IPS DF 6.9 (cell line): Measurements from ENCODE around the gene ACADL.
A peak's percentile ranks its signal among the peaks of the same experiment; 100 is the strongest.

Source experiments
- DNase-seq: peaks from one replicate; pipeline ENCODE4 v3.0.0-alpha.2; 2013; ENCODE audit warnings: low read depth, low spot score
- H3K27ac ChIP-seq: one replicate; pipeline ENCODE4 v1.5.1; 2013; ENCODE audit warnings: low read length, control low read depth
- H3K27me3 ChIP-seq: 2 replicates; pipeline ENCODE4 v1.6.1; 2013; ENCODE audit warnings: mild to moderate bottlenecking, low read length; ENCODE audit not compliant: control insufficient read depth, insufficient read depth
- H3K36me3 ChIP-seq: 2 replicates; pipeline ENCODE4 v1.6.1; 2013; ENCODE audit warnings: low read length; ENCODE audit not compliant: control insufficient read depth, insufficient read depth
- H3K4me1 ChIP-seq: 2 replicates; pipeline ENCODE4 v1.6.1; 2013; ENCODE audit warnings: low read length; ENCODE audit not compliant: control insufficient read depth, insufficient read depth
- H3K4me3 ChIP-seq: 2 replicates; pipeline ENCODE4 v1.5.1; 2013; ENCODE audit warnings: mild to moderate bottlenecking, low read length
- H3K9me3 ChIP-seq: 2 replicates; pipeline ENCODE4 v1.6.1; 2013; ENCODE audit warnings: low read length, inconsistent platforms; ENCODE audit not compliant: control insufficient read depth, insufficient read depth
- WGBS: extraction: QIAGEN DNeasy Blood & Tissue Kit; methylation state at CpG from one replicate; pipeline ENCODE4 v1.1.7; 2013; ENCODE audit warnings: mixed read lengths, missing lambda C conversion rate; ENCODE audit not compliant: insufficient read length, insufficient coverage; 5-methylcytosine and 5-hydroxymethylcytosine counted together

ACADL gene

DNA sequence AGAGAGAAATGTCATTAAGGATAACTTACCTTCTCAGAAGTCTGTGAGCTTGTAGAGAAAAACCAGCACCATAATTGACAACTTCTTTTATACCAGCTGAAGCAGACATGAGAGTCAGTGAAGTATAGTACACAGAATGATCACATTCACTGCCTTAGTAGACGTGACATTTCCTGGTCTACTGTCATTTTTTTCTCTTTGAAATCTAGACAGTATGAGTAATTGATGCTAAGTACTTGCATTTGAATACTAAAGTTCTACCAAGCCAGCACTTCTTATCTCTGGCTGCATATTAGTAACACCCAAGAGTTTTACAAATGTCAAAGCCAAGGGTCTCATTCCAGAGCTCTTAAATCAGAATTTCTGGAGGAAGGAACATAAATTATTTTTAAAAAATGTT, 25.4 kb upstream of the ACADL start:
- WGBS: no CpG with 5 or more reads among the region's 1 CpG
- no peaks in the 10 kb centered on the region for H3K36me3 ChIP-seq
- H3K27ac ChIP-seq: no peak overlapping the region
- DNase-seq: no peak
- no peaks in the 10 kb centered on the region for H3K27me3 ChIP-seq
- H3K4me3 ChIP-seq: no peak overlapping the region
- H3K9me3 ChIP-seq: no peaks in the 10 kb centered on the region
- no peaks in the 10 kb centered on the region for H3K4me1 ChIP-seq

DNA sequence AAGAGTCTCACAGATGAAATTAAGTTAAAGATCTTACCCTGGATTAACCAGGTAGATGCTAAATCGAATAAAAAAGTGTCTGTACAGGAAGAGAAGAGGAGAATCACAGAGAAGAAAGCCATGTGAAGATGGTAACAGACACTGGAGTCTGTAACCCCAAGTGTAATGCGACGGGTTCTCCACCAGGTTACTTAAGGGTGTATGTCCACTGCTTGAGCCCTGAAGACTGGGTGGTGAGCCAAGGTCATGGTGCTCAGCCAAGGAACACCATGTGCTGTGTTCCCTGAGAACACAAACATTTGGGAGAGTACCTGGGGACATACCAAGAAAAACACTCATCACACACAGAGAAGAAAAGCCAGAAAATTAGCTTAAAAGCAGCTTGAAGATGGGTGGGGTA, 8.2 kb upstream of the ACADL start:
- no CpG with 5 or more reads among the region's 3 CpGs for WGBS
- no peaks in the 10 kb centered on the region for H3K36me3 ChIP-seq
- no peak overlapping the region for H3K27ac ChIP-seq
- no peaks in the 10 kb centered on the region for H3K9me3 ChIP-seq
- no peak for DNase-seq
- H3K4me1 ChIP-seq: 0 out of 2 replicates have a peak, but pooled peaks cover 1% of the 10 kb centered on the region
- H3K4me3 ChIP-seq: no peak overlapping the region
- no peaks in the 10 kb centered on the region for H3K27me3 ChIP-seq

DNA sequence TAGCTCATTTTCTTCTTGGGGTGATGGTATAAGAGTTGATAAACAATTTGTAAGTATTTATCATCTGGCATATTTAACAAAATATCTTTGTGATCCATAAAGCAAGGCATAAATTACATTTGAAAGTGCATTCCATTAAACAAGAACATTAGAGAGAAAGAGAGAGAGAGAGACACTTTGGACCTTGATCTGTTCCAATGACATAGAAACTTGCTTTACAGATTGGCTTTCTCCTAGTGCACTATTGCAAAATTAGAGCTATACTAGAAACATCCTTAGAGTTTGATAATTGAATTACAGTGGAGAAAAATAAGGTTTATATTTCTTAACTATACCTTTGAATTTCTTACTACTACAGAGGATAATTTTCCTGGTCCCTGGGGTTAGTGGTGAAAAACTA, 5.7 kb upstream of the ACADL start:
- Histone ChIP-seq H3K4me3 (no peak overlapping the region), H3K4me1 (0 out of 2 replicates have a peak, but pooled peaks cover 1% of the 10 kb centered on the region), H3K9me3 (no peaks in the 10 kb centered on the region), H3K27ac (no peak overlapping the region), H3K36me3 (no peaks in the 10 kb centered on the region), H3K27me3 (no peaks in the 10 kb centered on the region)
- no peak for DNase-seq

DNA sequence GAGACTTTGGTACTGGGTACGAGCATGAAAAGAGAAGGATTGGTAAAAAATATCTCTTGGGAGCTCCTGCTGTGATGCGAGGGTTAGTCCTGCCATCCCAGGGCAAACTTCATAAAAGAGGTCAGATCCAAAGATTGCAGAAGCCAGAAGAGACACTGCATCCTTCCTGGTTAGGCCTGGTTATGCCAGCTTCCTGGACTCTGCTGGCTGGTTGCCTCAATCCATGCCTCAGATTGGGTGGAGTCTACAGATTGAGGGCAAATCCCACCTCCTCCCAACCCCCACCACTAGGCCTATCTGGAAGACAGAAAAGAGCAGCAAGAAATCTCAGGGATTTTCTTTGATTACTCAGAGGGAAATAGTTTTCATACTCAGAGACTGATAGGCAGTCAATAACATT, 5.3 kb upstream of the ACADL start:
- WGBS: no CpG with 5 or more reads among the region's 2 CpGs
- H3K9me3 ChIP-seq: no peaks in the 10 kb centered on the region
- H3K27ac ChIP-seq: no peak overlapping the region
- 0 out of 2 replicates have a peak, but pooled peaks cover 1% of the 10 kb centered on the region for H3K4me1 ChIP-seq
- peaks cover 4% of the 10 kb centered on the region; the same call in 1 of the 2 replicates for H3K27me3 ChIP-seq
- no peak for DNase-seq
- H3K4me3 ChIP-seq: no peak overlapping the region
- H3K36me3 ChIP-seq: no peaks in the 10 kb centered on the region

DNA sequence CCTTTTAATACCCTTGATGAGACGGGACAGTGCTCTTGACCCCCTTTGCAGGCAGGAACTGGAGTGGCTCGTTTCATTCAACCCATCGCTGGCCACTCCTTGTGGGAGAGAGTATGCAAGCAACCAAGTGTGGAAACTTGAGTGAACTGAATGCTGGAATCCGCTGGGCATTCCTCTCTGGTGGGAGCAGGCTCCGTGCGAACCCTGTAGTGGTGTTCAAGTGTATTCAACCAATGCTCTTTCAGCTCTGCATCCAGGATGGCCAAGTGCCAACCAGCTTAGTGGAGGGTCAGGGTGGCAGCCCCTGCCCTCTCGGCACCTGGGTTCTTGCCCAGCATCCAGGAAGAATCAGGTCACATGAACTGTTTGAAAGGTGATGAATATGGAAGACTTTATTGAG, 3.3 kb upstream of the ACADL start:
- peaks cover 7% of the 10 kb centered on the region; the same call in 1 of the 2 replicates for H3K27me3 ChIP-seq
- no peak for DNase-seq
- 0 out of 2 replicates have a peak, but pooled peaks cover 1% of the 10 kb centered on the region for H3K4me1 ChIP-seq
- H3K4me3 ChIP-seq: no peak overlapping the region
- H3K36me3 ChIP-seq: no peaks in the 10 kb centered on the region
- WGBS: no CpG with 5 or more reads among the region's 7 CpGs
- no peak overlapping the region for H3K27ac ChIP-seq
- H3K9me3 ChIP-seq: no peaks in the 10 kb centered on the region

DNA sequence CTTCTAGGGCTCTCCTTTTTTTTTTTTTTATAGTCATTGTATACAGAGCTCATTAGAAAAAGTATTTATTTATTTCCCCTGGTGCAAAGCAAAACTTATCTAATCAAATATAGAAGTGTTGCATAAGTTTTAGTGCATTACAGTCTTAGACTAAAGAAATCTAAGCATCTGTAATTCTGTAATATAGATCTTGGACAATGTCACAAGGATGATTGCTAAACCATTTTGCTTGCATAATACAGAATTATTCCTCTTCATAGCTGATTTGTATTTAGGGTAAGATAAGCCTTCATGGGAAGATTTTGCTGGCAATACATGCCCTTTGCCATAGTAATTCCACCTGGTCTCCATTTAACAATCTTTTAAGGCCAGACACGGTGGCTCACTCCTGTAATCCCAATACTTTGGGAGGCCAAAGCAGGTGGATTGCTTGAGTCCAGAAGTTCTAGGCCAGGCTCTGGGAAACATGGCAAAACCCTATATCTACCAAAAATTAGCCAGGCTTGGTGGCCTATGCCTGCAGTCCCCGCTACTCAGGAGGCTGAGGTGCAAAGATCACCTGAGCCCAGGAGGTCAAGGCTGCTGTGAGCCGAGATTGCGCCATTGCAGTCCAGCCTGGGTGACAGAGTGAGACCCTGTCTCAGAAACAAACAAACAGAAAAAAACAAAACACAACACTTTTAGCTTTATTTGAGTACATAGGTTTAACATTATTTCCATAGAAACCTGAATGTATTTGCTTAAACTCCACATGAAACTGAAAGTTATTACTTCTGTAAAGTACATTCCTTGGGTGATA, 2.2 kb upstream of the ACADL start:
- Histone ChIP-seq H3K4me3 (no peak overlapping the region), H3K36me3 (no peaks in the 10 kb centered on the region), H3K27me3 (peaks cover 7% of the 10 kb centered on the region; the same call in 1 of the 2 replicates), H3K9me3 (no peaks in the 10 kb centered on the region), H3K4me1 (0 out of 2 replicates have a peak, but pooled peaks cover 1% of the 10 kb centered on the region), H3K27ac (no peak overlapping the region)
- no peak for DNase-seq
- WGBS: no CpG with 5 or more reads among the region's 4 CpGs

DNA sequence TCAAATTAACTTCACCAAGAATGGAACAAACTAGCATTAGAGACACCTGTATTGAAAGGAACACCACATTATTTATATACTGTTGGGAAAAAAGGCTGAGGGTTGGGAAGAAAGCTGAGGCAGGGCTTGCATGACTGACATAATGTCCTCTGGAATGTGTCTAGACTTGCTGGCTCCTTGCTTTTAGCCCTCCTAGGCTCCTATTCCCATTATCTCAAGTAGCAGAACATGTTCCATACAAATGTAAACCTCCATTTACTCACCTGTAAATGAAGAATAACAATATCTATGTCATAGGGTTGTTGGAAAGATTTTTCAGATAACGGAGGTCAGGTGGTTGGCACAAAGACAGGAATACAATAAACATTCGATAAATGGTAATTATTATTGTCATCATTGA, 976 bp upstream of the ACADL start:
- Histone ChIP-seq H3K4me1 (0 out of 2 replicates have a peak, but pooled peaks cover 1% of the 10 kb centered on the region), H3K9me3 (no peaks in the 10 kb centered on the region), H3K36me3 (no peaks in the 10 kb centered on the region), H3K27me3 (peaks cover 7% of the 10 kb centered on the region; the same call in 1 of the 2 replicates), H3K4me3 (no peak overlapping the region), H3K27ac (no peak overlapping the region)
- DNase-seq: no peak
- WGBS: no CpG with 5 or more reads among the region's 2 CpGs

DNA sequence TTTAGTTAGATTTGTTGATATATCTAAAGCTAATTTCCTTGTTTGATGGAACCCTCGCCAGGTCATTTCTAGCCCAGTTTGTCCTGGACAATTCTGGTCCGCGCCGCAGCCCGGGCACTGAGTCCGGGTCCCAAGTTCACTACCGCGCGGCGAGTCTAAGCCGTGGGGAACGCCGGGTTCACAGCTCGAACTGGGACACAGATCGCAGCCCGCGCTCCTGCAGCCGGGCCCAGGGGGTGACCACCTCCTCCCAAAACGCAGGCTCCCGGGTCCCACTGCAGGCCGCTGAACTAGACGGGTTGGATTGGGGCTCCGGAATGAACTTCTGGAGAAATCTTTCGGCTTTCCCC, 681 bp downstream of the ACADL start:
- Histone ChIP-seq H3K4me1 (no peaks in the 10 kb centered on the region), H3K9me3 (no peaks in the 10 kb centered on the region), H3K27me3 (peaks cover 7% of the 10 kb centered on the region; the same call in 1 of the 2 replicates), H3K36me3 (no peaks in the 10 kb centered on the region), H3K4me3 (peak overlapping the region; percentile 61; the same call in 1 of the 2 replicates), H3K27ac (no peak overlapping the region)
- WGBS: no CpG with 5 or more reads among the region's 24 CpGs
- DNase-seq: no peak

DNA sequence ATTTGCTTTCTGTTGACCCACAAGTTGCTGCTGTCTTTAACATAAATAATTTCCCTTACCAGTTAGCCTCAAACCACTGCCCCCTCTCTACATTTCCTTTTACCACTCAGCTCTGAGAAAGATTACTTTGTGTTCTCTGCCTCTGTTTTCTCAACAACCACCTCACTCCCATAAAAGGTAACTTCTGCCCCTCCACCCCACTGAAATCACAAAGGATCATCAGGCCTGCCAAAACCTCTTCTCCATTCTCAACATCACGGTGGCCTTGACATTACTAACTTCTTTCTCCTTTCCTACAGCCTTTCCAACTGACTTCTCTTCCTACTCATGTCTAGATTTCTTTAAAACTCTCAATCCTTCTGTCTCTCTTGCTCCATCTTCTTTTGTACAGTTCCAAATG, 10.1 kb downstream of the ACADL start:
- no CpG with 5 or more reads among the region's 1 CpG for WGBS
- no peaks in the 10 kb centered on the region for H3K36me3 ChIP-seq

DNA sequence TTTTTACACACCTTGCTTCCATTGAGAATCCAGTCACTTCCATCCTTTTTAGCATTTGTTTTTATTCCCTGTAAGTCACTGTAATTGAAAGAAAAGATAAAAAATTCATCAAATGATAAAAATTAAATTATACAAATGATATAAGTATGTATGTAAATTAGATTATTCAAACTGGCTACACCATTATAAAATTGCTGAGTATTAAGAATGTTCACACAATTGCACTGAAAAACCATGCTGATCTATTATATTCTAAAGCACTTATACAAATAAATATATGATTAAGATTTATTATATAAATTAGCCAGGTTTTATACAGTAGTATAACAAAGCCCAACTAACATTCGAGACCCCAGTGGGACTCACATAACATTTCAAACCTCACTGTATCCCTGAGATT, 15.1 kb downstream of the ACADL start:
- Histone ChIP-seq H3K9me3 (no peaks in the 10 kb centered on the region), H3K4me3 (no peak overlapping the region), H3K36me3 (no peaks in the 10 kb centered on the region), H3K27ac (no peak overlapping the region), H3K4me1 (no peaks in the 10 kb centered on the region), H3K27me3 (no peaks in the 10 kb centered on the region)
- WGBS: no CpG with 5 or more reads among the region's 1 CpG
- no peak for DNase-seq

More for the DNA sequence above, 10.1 kb downstream of the ACADL start:
- no peaks in the 10 kb centered on the region for H3K4me1 ChIP-seq
- DNase-seq: no peak
- no peaks in the 10 kb centered on the region for H3K27me3 ChIP-seq
- H3K9me3 ChIP-seq: no peaks in the 10 kb centered on the region
- H3K27ac ChIP-seq: no peak overlapping the region
- H3K4me3 ChIP-seq: no peak overlapping the region

DNA sequence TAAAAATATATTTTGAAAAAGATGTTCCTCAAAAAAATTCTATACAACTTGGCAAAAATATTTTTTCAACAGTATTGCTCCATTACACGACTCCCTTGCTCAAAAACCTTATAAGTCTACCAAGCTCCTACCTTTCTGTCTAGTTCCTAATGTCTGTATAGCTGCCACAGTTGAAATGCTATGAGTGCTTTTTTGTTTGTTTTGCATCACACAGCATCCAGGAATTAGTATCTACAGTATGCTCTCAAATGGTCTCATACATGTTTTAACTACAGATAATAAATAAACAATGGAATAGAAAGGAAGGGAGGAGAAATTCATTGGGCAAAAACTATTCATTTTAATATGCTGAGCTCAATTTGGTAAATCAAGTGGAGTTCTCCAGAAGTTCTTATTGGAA, 17.3 kb downstream of the ACADL start:
- H3K27ac ChIP-seq: no peak overlapping the region
- no peaks in the 10 kb centered on the region for H3K36me3 ChIP-seq
- no peak for DNase-seq
- no peaks in the 10 kb centered on the region for H3K9me3 ChIP-seq
- WGBS: no CpG with 5 or more reads among the region's 1 CpG
- no peak overlapping the region for H3K4me3 ChIP-seq
- H3K4me1 ChIP-seq: no peaks in the 10 kb centered on the region
- H3K27me3 ChIP-seq: no peaks in the 10 kb centered on the region
